ENCODE measurements around the gene SLC23A1. TPM values are rescaled to one million over a fixed set of nuclear protein-coding genes. Genes with fewer than 3 reads are reported as not detected.

SLC23A1 gene
- total RNA-seq, 4 donors from 2014 or later, result not detected

- TF ChIP-seq, protein P1, sequence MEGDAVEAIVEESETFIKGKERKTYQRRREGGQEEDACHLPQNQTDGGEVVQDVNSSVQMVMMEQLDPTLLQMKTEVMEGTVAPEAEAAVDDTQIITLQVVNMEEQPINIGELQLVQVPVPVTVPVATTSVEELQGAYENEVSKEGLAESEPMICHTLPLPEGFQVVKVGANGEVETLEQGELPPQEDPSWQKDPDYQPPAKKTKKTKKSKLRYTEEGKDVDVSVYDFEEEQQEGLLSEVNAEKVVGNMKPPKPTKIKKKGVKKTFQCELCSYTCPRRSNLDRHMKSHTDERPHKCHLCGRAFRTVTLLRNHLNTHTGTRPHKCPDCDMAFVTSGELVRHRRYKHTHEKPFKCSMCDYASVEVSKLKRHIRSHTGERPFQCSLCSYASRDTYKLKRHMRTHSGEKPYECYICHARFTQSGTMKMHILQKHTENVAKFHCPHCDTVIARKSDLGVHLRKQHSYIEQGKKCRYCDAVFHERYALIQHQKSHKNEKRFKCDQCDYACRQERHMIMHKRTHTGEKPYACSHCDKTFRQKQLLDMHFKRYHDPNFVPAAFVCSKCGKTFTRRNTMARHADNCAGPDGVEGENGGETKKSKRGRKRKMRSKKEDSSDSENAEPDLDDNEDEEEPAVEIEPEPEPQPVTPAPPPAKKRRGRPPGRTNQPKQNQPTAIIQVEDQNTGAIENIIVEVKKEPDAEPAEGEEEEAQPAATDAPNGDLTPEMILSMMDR (IDR thresholded peaks at IDR 0.05), result no peak
- DNase-seq (ENCODE audit: low spot score) (no peak), ATAC-seq (ENCODE audit: low FRiP score) (peak; percentile 6)
Observed at GRCh38 chr5:139393497-139394122, 10.5 kb upstream of the SLC23A1 start.

DNA sequence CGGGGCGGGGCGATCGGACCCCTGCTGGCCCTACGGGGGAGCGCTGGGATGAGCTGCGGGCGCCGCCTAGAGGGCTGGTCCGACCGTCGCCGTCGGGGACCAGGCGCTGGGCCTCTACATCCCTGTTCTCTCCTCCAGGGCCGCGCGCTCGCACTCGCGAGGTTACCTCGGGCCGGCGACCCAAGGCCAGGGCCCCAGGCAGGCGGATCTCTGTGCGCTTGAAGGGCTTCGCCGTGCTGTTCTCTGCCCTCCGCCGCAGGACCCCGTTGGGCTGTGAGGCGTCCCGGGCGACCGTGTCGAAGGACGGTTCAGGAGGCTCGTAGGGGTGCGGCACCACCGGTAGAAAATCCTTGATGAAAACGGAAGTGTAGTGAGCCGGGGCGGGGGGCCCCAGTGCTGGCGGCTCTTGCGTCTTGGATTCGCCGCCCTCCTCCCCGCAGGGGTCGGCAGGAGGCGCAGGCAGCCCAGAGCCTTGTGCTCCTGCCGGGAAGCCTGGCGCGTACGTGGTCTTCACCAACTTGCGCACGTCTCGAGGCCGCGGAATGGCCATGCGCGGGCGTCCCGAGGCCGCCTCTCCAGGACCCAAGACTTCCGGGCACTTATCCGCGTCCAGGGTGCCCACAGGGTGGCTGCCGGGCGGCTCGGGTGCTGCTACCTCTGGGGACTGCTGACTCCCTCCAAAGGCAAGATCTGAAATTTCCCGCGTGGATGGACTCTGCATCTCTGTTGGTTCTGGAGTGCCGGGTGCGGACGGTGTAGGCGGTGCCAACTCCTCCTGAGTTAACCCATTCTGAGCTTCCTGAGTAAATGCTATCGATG is 9.8 kb upstream of the SLC23A1 start:
- TF ChIP-seq, protein P1 (IDR thresholded peaks at IDR 0.05), result peak in 1 of 3 donors; percentile 20
- ATAC-seq (ENCODE audit: low FRiP score), result peak; percentile 63
- no peak for DNase-seq (ENCODE audit: low spot score)

DNA sequence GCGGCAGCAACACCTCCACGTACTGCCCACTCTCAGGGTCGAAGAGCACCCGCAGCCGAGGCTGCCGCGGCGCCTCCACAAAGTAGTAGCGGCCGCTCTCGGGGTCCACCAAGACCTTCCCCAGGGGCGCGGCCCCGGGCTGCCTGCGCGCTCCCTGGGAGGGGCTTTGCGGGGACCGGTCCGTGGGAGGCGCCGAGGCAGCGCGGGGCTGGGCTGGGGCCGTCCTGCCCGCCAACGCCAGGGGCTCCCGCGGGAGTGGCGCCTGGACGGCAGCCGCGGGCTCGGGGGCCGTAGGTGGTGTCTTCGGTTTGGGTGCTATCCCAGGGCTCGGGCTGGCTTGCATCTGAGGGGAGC is 9.2 kb upstream of the SLC23A1 start:
- TF ChIP-seq, protein P1 (IDR thresholded peaks at IDR 0.05), result no peak
- ATAC-seq (ENCODE audit: low FRiP score) (no peak), DNase-seq (ENCODE audit: low spot score) (no peak)

- no peak for ATAC-seq (ENCODE audit: low FRiP score)
- no peak for DNase-seq (ENCODE audit: low spot score)
- TF ChIP-seq, protein P1 (IDR thresholded peaks at IDR 0.05), result no peak
Observed at GRCh38 chr5:139391570-139392323, 8.7 kb upstream of the SLC23A1 start.

- TF ChIP-seq, protein P1 (IDR thresholded peaks at IDR 0.05), result no peak
- ATAC-seq (ENCODE audit: low FRiP score) (no peak), DNase-seq (ENCODE audit: low spot score) (no peak)
Observed at GRCh38 chr5:139390639-139391569, 7.8 kb upstream of the SLC23A1 start.

Measured in omental fat pad (tissue), 4 donors.